ENCODE measurements around the gene JAG1.

Gene JAG1

DNA sequence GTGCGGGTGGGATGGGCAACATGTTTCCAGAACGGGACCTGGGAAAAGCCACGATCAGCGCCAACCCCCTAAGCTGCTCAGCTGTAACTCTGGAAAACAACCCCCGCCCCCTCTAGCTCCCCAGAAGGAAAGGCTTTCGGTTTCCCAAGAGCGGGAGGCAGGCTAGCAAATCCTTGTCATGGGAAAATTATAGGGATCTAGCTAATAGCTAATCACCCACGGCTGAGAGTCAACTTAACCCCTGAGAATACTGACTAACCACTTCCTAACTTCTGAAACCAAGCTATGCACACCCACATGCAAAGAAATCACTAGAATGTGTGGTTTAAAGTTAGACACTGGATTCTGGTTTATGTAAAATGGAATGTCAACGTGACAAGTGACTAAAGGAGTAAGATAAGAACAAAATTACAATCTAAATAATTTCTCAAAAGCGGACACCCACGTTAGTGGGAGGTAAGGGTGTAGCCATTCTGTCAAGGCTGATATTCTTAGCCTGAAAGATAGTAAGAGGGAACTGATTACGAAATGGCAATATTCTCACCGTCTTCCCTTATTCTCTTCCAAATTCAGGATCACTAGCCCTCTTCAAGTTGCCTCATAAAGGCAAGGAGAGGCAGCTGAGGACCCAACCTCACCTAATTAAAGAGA lies 20.1 kb downstream of the JAG1 start:
- no peak for DNase-seq (ENCODE audit: low read depth in 2 of 2)

DNA sequence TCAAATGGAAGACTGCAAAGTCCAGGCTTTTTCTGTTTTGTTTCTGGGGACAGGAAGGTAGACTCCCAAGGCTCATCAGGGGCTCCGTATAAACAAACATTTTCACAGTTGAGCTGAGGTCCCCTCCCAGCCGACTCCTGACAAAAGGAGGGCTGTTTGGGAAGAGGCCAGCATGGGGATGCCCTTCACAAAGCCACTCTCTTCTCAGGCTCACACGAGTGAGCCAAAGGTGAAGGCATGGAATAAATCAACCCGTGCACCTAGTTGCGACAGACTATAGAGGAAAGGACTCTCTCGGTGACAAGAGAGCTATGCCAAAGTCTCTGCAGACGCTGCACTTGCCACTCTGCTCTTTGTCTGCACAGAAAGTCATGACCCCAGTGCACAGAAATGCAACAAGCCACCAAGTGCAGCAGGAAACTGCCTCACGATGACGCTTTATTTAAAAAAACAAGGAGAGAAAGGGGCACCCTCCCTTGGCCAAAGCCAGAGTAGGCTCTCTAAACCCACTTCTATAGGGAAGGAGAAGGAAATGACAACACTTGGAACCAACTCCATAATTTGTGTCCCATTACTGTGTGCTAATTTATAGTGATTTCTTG lies 21.0 kb downstream of the JAG1 start:
- no peak for DNase-seq (ENCODE audit: low read depth in 2 of 2)

DNA sequence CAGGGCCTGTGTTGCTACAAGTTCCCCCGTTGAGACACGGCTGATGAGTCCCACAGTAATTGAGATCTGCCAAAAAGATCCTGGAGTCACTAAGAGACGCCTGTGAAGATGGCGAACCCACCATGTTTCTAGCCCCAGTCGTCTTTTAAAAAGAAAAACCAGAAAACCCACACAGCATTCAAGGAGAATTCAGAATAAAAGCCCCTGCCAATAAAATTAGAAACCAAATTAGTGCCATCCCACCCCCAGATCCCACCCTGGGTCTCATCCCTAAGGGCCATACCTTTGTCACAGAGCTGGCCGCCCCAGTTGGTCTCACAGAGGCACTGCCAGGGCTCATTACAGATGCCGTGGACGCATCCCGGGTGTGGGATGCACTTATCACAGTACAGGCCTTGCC lies 21.6 kb downstream of the JAG1 start:
- DNase-seq (ENCODE audit: low read depth in 2 of 2) = no peak

DNA sequence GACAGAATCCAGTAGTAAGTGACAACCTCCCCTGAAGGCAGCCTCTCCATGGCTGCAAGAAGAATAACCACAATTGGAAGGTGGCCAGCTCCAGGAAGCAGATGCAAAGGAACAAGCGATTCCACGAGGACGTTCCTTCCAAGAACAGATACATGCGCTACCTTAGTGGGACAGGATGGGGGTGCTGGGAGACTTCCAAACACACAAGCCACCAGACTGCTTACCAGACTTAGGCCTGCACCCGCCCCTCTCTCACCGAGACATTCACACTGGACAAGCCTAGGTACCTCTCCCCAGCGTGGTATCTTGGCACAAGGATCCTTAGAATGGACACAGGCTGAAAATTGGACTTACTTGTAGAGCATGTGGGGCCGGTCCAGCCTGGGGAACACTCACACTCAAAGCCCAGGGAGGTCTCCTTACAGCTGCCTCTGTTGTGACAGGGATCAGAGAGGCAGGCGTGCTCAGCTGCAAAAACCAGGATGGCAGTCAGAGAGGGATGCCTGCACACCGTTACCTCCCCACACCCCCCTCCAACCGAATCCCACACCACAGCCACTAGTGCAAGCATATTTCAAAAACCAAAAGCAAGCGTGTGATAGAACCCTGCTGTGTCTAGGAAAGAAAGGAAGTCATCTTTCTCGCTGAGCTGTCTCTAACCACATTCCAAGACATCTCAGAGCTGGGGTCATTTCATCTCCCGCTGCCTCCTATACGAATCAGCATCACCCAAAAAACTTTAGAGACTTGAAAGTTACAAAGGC lies 22.4 kb downstream of the JAG1 start:
- DNase-seq (ENCODE audit: low read depth in 2 of 2) = no peak

DNA sequence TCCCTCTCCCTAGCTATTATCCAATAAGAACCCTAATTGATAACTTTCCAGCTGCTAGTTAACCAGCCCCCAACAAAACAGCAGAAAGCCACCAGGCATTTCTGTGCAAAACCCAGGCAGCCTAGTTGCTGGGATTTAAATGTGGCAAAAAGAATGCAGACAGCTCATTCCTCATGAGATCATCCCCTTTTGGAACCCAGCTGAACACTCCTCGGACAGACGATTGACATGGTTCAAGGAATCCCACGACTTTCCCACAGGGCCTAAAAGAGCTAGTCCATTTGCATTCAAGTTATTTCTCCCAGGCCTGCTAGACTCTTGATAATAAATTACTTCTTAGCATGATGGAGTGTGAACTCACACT lies 24.0 kb downstream of the JAG1 start:
- DNase-seq (ENCODE audit: low read depth in 2 of 2) = no peak

DNA sequence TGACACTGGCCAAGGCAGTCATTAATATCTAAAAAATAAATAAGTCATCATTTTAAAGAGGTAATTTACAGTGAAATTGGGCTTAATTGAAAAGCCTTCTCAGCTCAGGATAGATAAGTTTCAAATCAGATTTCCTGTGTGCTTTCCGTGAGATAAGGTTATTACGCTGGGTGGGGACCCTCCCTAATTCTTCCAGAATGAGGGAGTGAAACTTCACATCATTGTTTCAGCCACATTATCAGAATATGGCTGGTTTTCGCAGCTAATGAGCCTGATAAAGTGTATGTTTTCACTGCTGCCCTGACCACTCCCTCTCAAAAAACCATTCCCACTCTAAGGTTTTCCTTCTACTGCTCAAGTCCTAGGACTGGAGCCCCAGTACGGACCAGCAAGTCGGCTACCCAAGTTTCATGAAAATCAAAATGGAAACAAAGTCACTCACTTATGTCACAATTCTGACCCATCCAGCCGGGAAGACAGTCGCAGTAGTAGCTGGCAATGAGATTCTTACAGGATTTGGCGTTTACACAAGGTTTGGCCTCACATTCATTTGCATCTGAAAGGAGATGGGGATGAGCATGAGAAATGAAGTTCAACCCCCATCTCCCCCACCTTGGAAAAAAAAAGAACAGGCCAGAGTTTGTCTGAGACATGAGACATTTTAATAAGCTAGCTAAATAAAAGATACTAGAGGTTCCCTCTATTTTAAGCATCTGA lies 24.6 kb downstream of the JAG1 start:
- no peak for DNase-seq (ENCODE audit: low read depth in 2 of 2)

DNA sequence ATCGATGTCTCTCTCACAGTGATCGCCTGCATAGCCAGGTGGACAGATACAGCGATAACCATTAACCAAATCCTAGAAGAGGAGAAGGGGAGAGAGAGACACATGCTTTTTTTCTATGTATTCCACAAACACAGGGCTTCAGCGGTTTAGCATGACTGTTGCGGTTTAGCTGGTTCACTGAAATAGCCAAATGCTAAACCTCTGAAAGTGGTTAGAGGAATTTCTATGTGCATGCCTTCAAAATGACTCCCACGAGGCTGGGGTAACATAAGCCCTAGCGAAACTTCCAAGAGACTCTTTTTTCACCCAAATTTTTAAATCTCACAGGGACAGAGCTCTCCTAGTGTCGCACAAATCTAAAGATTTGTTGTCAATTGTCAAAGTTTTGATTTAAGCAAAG lies 25.1 kb downstream of the JAG1 start:
- no peak for DNase-seq (ENCODE audit: low read depth in 2 of 2)

DNA sequence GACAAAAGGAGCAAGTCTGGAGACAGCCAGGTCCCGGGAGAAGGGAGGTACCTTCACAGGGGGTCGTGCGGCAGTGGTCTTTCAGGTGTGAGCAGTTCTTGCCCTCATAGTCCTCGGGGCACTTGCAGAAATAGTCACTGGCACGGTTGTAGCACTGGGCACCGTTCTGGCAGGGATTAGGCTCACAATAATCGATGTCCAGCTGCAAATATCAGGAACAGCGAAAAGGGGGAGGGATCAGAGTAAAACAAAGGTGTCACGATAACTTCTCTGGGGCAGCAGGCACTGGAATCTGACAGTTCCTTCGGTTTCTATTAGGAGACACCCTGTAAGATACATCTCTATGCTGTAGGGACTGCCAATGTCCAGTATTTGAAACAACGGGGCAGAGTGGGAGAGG lies 25.9 kb downstream of the JAG1 start:
- DNase-seq (ENCODE audit: low read depth in 2 of 2) = no peak

DNA sequence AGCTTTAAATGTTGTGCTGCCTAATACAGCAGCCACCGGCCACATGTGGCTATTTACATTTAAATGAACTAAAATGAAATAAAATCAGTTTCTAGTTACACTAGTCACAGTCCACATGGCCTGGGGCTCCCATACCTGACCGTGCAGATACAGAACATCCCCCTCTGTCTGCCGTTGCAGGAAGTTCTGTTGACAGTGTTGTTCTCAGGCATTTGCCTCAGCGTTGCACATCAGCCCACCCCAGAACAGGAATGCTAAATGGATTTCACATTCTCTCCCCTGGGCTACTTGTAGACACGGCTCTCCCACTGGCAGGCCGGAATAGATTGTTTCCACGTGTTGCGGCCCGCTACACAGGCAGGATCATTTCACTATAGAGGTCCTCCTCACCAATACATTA lies 26.3 kb downstream of the JAG1 start:
- no peak for DNase-seq (ENCODE audit: low read depth in 2 of 2)

DNA sequence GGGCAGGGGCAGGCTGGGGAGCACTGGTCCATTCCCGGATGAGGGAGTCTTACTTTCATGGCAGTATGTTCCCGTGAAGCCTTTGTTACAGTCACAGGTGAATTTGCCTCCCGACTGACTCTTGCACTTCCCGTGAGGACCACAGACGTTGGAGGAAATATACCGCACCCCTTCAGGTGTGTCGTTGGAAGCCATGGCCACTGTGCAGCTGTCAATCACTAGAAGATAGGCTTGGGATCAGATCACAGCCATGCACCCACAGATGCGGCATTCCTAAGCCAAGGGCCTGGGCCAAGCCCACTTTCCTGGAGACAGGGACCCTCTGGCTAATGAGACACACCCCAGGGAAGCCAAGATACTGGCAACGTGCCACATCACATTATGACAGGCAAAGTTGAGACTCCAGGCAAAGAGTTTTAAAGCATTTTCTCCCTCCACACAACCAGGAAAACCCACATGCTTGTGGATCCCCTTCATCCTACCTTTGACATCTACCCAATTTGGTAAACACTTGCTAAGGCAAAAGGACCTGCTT lies 26.8 kb downstream of the JAG1 start:
- no peak for DNase-seq (ENCODE audit: low read depth in 2 of 2)

DNA sequence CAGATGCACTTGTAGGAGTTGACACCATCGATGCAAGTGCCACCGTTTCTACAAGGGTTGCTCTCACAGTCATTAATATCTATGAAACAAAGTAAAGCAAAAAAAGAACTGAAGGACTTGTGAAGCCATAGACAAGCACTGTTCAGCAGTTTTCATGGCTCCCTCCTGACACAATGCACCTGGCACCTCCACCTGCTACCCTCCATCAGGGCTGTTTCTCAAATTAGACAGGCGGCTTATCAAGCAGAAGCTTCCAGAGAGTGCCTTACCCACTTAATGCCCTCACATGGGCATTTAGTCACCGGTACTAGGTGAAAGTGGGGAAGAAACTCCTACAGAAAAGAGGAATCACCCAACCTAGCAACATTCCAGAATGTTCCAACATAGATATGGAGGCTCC lies 27.8 kb downstream of the JAG1 start:
- no peak for DNase-seq (ENCODE audit: low read depth in 2 of 2)

DNA sequence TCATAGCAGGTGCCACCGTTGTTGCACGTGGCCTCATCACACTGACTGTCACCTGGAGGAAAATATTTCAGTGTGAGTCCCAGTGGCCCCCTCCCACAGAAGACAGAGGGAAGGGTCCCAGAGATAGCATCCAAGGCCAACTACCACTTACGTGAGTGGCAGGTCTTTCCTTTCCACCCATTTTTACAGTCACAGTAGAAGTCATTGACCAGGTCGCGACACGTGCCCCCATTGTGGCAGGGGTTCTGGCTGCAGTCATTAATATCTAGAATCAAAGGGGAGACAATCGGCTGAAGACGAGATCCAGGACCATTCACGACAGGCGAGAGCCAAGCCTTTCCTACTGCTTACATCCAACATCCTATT lies 28.6 kb downstream of the JAG1 start:
- no peak for DNase-seq (ENCODE audit: low read depth in 2 of 2)

DNA sequence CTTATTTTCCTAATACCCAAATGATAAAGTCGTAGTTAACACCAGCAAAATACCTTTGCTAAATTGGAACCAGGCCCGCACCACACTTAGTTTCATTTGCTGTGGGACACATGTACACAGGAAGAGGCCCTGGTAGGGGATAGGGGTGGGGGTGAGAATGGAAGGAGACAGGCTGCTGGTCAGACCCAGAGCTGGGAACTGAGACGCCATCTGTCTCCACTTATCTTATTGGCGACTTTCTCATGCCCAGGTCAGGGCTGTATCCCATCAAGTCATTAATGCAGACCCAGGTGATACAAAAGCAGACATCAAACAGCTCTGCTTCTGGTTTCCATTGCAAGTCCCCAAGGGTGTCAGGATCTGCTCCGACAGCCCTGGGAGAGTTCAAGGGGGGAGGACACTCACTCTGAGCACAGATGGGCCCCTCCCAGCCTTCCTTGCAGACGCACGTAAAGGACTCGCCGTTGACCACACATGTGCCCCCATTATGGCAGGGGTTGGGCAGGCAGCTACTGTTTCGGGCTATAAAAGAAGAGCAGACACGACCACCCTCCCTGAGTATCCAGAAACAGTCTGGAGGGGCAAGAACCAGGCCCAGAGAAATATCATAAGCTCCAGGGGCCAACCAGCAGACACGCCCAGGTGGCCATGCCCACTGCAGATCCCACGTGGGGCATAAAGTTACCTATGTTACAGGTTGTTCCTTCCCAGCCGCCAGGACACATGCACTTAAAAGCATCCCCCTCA lies 29.2 kb downstream of the JAG1 start:
- DNase-seq (ENCODE audit: low read depth in 2 of 2) = no peak

DNA sequence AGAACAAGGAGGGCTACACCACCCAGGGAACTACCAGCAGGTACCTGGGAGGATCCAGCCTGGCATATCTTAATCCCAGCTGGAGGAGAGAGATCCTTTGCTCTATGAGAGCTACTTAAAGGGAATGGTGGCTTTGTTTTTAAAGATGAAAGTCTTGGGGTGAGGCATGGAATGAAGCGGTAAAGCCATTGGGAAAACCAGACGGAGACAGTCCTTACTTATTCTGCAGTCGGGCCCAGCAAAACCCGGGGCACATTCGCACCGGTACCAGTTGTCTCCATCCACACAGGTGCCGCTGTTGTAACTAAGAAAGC lies 30.3 kb downstream of the JAG1 start:
- DNase-seq (ENCODE audit: low read depth in 2 of 2) = no peak

DNA sequence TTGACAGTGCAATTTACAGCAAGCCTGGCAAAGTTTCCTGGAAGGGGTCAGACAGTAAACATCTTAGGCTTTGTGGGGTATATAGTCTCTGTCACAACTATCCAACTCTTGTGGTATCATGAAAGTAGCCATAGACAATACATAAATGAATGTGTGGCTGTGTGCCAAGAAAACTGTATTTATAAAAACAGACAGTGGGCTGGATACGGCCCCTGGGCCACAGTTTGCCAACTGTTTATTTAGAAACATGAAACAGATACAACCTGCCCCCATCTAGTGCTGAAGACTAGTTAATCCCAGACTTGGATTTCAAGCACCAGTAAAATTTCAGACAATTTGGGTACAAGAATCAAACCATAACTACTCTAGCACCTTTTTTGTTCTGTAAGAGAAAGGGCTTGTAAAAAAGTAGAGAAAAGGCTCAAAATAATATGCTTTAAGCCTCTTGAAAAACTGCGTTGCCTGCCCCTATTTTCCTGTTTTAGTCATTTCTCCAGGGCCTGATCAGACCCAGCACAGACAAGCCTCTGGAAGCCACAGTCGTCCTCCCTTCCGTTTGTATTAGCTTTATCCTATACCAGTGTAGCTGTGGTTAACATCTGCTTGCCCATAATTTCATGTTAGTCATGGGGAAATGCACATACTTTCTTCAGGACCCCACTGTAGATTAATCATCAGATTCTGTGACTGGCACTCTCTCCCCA lies 30.8 kb downstream of the JAG1 start:
- DNase-seq (ENCODE audit: low read depth in 2 of 2) = no peak

DNA sequence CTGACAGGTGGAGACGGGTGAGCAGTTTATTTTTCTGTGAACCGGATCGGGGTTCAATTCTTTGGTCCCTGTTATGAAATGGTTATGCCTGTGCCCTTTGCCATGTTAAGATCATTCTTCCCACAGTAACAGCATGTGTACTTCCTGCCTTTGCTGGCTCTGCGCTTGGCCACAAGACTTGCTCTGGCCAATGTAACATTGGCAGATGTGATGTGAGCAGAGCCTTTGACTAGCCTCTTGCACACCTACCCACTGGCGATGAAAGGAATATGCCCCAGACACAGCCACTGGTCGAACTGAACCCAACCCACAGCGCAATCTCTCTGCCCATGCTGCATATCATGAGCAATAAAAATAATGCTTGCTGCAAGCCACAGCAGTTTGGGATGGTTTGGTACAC lies 31.9 kb downstream of the JAG1 start:
- no peak for DNase-seq (ENCODE audit: low read depth in 2 of 2)

DNA sequence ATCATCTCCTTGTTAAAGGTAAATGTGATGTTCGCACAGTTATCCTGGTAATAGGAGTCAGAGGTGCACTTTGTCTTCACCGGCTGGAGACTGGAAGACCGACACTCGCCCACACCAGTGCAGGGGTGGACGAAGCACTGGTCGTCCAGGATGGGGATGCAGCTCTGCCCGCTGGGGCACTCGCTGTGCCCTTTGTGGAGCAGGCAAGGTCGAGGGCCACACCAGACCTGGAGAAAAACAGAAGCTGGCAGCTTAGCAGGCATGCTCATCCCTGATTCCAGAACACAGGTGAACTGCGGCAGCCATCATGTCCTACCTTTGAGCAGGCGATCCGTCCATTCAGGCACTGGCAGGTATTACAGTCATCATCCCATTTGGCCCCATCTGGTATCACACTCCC lies 32.3 kb downstream of the JAG1 start:
- DNase-seq (ENCODE audit: low read depth in 2 of 2) = no peak

DNA sequence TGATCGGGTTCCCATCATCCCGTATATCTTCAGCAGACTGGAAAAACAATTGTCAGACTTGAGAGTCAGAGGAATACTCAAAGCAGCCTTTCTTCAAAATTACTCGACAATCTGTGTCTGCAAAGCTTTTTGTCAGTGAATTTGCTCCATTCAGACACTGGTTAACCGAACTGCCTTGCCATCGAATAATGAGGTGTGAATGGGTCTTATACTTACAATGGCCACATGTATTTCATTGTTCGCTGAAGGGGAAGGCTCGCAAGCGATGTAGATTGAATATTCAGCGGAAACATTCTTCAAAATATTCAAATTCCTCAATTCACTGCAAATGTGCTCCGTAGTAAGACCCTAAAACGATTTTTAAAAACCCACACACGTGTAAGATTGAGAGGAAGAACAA lies 32.9 kb downstream of the JAG1 start:
- no peak for DNase-seq (ENCODE audit: low read depth in 2 of 2)

DNA sequence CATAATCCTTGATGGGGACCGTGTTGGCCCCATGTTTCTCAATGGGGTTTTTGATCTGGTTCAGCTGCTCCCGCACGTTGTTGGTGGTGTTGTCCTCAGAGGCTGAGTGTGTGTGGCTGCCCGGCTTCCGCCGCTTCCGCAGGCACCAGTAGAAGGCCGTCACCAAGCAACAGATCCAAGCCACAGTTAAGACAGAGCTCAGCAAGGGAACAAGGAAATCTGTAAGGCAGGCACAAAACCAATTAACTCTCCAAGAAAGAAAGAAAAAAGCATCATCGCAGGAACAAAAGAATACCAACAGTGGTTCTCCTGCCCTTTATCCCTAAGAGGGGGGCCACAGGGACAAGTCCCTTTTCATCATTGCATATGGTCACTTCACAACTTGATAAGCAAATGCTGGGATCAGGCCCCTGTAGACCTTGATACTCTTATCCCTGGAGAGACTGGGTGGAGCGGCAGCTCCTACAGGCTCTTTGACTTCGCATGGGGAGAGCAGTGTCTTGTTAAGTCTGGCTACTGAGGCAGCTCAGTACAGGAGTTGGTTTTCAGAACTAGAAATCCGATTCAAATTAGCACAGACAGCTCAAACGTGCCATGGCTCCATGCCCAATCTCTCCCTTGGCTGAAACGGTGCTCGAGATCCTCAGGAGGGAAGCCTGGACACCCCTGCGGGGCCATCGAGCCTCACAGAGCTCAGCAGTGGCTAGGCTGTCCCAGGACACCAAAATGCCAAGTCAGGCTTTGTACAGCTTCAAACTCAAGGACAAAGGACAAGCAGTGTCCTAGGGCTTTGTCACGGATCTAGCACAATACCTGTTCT lies 33.9 kb downstream of the JAG1 start:
- DNase-seq (ENCODE audit: low read depth in 2 of 2) = no peak

DNA sequence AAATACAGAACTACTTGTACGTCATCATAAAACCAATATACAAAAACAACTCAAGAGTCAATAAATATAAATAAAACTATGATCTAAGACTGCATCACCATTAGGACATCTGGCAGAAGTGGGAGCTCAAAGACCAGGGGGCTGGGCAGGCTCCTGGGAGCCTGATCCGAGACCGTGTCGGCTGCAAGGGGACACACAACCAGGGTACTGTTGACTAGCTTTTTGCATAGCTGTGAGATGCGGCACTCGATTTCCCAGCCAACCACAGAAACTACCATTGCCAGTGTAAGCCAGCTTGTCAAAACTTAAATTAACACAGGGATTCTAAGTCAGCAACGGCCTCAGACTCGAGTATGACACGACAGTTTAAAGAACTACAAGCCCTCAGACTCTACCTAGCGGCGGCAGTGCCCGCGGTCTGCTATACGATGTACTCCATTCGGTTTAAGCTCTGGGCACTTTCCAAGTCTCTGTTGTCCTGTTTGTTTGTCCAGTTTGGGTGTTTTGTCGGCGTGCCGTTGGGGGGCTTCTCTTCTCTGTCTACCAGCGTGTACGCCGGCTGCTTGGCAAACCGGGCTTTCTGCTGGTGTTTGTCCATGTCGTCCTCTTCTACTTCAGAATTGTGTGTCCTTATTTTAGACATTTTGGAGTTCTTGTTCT lies 34.6 kb downstream of the JAG1 start:
- DNase-seq (ENCODE audit: low read depth in 2 of 2) = no peak

Data from stimulated activated CD8-positive, alpha-beta memory T cell treated with anti-CD3 and anti-CD28 coated beads, Interleukin-15, amount 100 ng/mL, for 4 hours (primary cell).